AML-193 (cell line): ENCODE results near the gene KIF21B.
"Not testable (repeated sequence)": the region's sequence is repeated elsewhere in the genome, so short reads cannot be mapped to it uniquely, and the experiment has no call there.

Experiments used
- DNase-seq, 2 experiments: peaks; one replicate each; lab custom pipeline; 2025; lab: John Stamatoyannopoulos, UW

Gene KIF21B

GRCh38 chr1:200971955-200972711 is 51.4 kb downstream of the KIF21B start:
- peak in 1 of 2 experiments; percentile 25 for DNase-seq

GRCh38 chr1:200971428-200971903 is 52.0 kb downstream of the KIF21B start:
- DNase-seq: no peak

- DNase-seq: no peak
These were observed 52.6 kb downstream of the KIF21B start for GRCh38 chr1:200970771-200971427.

- DNase-seq: no peak
These were observed 53.6 kb downstream of the KIF21B start for GRCh38 chr1:200969726-200970561.

- no peak for DNase-seq
These were observed 54.8 kb downstream of the KIF21B start for GRCh38 chr1:200968469-200969410.

GRCh38 chr1:200967693-200968468 is 55.6 kb downstream of the KIF21B start:
- no peak for DNase-seq

GRCh38 chr1:200966934-200967333 is 56.6 kb downstream of the KIF21B start:
- no peak for DNase-seq

- no peak for DNase-seq
These were observed 58.3 kb downstream of the KIF21B start for GRCh38 chr1:200965111-200965805.

- DNase-seq: not testable (repeated sequence)
These were observed 59.6 kb downstream of the KIF21B start for GRCh38 chr1:200963888-200964287.

GRCh38 chr1:200963076-200963475 is 60.4 kb downstream of the KIF21B start:
- DNase-seq: no peak

- no peak for DNase-seq
These were observed 60.9 kb downstream of the KIF21B start for GRCh38 chr1:200962631-200963030.

- not testable (repeated sequence) for DNase-seq
These were observed 61.4 kb downstream of the KIF21B start for GRCh38 chr1:200962151-200962550.

- no peak for DNase-seq
These were observed 62.6 kb downstream of the KIF21B start for GRCh38 chr1:200960948-200961340.

- no peak for DNase-seq
These were observed 63.1 kb downstream of the KIF21B start for GRCh38 chr1:200960236-200960947.

- no peak for DNase-seq
These were observed 64.0 kb downstream of the KIF21B start for GRCh38 chr1:200959411-200959921.

GRCh38 chr1:200958597-200958996 is 64.9 kb downstream of the KIF21B start:
- no peak for DNase-seq

- DNase-seq: no peak
These were observed 69.1 kb downstream of the KIF21B start for GRCh38 chr1:200954434-200954833.

- DNase-seq: no peak
These were observed 72.5 kb downstream of the KIF21B start for GRCh38 chr1:200951016-200951415.

GRCh38 chr1:200949626-200950025 is 73.9 kb downstream of the KIF21B start:
- no peak for DNase-seq
